Small intestine (tissue), 16 donors: ENCODE measurements around the gene ASMT. TPM values are rescaled to one million over a fixed set of nuclear protein-coding genes. Genes with fewer than 3 reads are reported as not detected.
"Not testable (repeated sequence)": the region's sequence is repeated elsewhere in the genome, so short reads cannot be mapped to it uniquely, and the experiment has no call there.

Experiments
- DNase-seq, 2 donors: peaks; one replicate each; pipeline versions ENCODE4 v3.0.0 to v3.0.0-alpha.2; 2013
- FAIRE-seq: peaks from 2 replicates; lab custom pipeline; 2012; peaks lifted over from hg19 to GRCh38; lab: Jason Lieb, UNC
- H3K27ac ChIP-seq, 3 donors: one replicate each; pipeline ENCODE4 v1.5.1; 2013; ENCODE audit warnings: low read length in 2 of 3, mild to moderate bottlenecking in 2 of 3, control low read depth in 1 of 3, inconsistent platforms in 1 of 3, low read depth in 1 of 3, moderate library complexity in 1 of 3
- H3K27me3 ChIP-seq, 3 donors: one replicate each; pipeline ENCODE4 v1.6.1; 2013; ENCODE audit warnings: low read length in 3 of 3, inconsistent platforms in 1 of 3; ENCODE audit not compliant: control insufficient read depth in 3 of 3, insufficient read depth in 3 of 3
- H3K36me3 ChIP-seq, 3 donors: one replicate each; pipeline ENCODE4 v1.6.1; 2013; ENCODE audit warnings: low read length in 3 of 3, inconsistent platforms in 1 of 3, low read depth in 1 of 3, mild to moderate bottlenecking in 1 of 3, moderate library complexity in 1 of 3; ENCODE audit not compliant: control insufficient read depth in 3 of 3, insufficient read depth in 2 of 3
- H3K4me1 ChIP-seq, 3 donors: one replicate each; pipeline ENCODE4 v1.6.1; 2013; ENCODE audit warnings: low read length in 2 of 3, inconsistent platforms in 1 of 3, low read depth in 1 of 3, mild to moderate bottlenecking in 1 of 3, moderate library complexity in 1 of 3; ENCODE audit not compliant: control insufficient read depth in 3 of 3, insufficient read depth in 2 of 3
- H3K4me3 ChIP-seq, 3 donors: one replicate each; pipeline ENCODE4 v1.5.1; 2013; ENCODE audit warnings: low read length in 3 of 3, control low read depth in 1 of 3, inconsistent platforms in 1 of 3, low read depth in 1 of 3, mild to moderate bottlenecking in 1 of 3, moderate library complexity in 1 of 3
- H3K9me3 ChIP-seq, 2 donors: one replicate each; pipeline ENCODE4 v1.6.1; 2013; ENCODE audit warnings: low read depth in 1 of 2, low read length in 1 of 2; ENCODE audit not compliant: control insufficient read depth in 2 of 2, insufficient read depth in 1 of 2
- WGBS, 3 donors: extraction: QIAGEN DNeasy Blood & Tissue Kit; methylation state at CpG; one replicate each; pipeline ENCODE4 v1.1.7; 2013; 5-methylcytosine and 5-hydroxymethylcytosine counted together
- long read RNA-seq, 10 donors: transcript quantifications; one replicate each; lab custom pipeline, GENCODE V29; 2026
- polyA plus RNA-seq, 4 donors: library from polyadenylated mRNA; stranded (reverse) in 3 of 4; unstranded in 1 of 4; fragments of 200-250 nt in 3 of 4; fragments of 120-200 nt in 1 of 4; gene quantifications; one replicate each; pipeline versions ENCODE4 v1.2.1 to v1.2.3, GENCODE V29; 2013
- donor health status: healthy with polysubstance abuse.
- donor health status: control.
- donor health status: control.
- donor health status: Bipolar disorder and iron deficiency.
- donor health status: healthy.

The ASMT gene
- under 1 TPM in 2 of 4 donors, not detected in 2; 0.04 to 0.06 TPM for polyA plus RNA-seq
- long read RNA-seq, donor 1 = 0 reads
- long read RNA-seq, donor 2 = 0 reads
- long read RNA-seq, donor 3 = 0 reads
- long read RNA-seq, donor 4 = 0 reads
- long read RNA-seq, donor 5 = 0 reads
- long read RNA-seq, donor 6 = 0 reads
- long read RNA-seq, donor 7 = 0 reads
- long read RNA-seq, donor 8 = 0 reads
- long read RNA-seq, donor 9 = 0 reads
- long read RNA-seq, donor 10 = 0 reads

- FAIRE-seq (no peak), DNase-seq (no peak)
- no peak within 1 kb of the TSS for H3K27ac ChIP-seq
- no peak within 1 kb of the TSS for H3K4me3 ChIP-seq
- 74 to 82% (median 77%) methylated on average over 16 to 17 of the region's 17 CpGs for WGBS, 3 donors
- H3K36me3 ChIP-seq = no peaks in the 10 kb centered on the region
- no peaks in the 10 kb centered on the region for H3K27me3 ChIP-seq
- H3K4me1 ChIP-seq = no peaks in the 10 kb centered on the region
- H3K9me3 ChIP-seq = no peaks in the 10 kb centered on the region
Measured at GRCh38 chrX:1614927-1615326, at the start of gene ASMT. TSS of gene ASMT (plus strand) at chrX:1615059. CDS start at chrX:1615200, 141 bp downstream.

DNA sequence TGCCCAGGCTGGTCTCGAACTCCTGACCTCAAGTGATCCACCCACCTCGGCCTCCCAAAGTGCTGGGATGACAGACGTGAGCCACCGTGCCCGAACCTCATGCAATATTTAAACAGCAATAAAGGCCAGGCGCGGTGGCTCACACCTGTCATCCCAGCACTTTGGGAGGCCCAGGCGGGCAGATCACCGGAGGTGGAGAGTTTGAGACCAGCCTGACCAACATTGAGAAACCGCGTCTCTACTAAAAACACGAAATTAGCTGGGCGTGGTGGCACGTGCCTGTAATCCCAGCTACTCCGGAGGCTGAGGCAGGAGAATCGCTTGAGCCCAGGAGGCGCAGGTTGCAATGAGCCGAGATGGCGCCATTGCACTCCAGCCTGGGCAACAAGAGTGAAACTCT, 40.7 kb upstream of the ASMT start:
- WGBS, 3 donors = 89 to 93% (median 90%) methylated on average over 19 of the region's 19 CpGs
- FAIRE-seq, H3K36me3 ChIP-seq, DNase-seq, H3K27ac ChIP-seq, H3K9me3 ChIP-seq, H3K4me1 ChIP-seq, H3K27me3 ChIP-seq, H3K4me3 ChIP-seq: not testable (repeated sequence)

DNA sequence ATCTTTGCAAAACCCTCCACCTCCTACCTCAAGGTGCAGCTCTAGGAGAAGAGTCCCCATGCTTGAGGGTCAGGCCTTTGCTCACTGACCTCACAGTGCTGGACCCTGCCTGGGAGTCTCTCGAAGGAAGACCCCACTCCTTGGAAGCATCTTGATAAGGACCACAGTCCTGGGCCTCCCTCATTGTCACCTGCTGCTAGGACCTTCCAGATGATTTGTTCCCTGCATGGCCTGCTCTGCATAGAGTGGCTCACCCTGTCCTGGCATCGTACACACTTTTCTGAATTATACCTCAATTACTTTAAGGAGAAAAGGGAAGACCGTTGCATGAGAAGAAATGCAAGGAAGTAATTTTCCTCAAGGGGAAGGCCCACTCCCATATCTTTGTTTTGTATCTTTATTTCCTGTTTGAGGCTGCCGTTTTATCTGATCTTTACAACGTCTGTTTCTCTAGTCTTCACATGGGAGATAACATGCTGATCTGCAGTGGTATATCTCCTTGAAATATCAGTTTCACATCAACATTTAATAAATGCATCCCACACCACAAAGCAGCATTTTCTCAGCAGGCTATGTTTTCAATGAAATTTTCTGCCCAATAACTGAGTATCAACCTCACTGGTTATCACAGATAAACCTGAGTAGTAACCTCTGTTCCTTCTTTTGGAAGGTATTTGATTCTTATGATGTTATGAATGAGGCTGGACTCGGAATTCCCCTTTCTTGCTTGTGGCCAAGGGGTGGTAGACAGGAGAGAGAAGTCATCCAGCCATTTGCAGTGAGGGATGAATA, 38.5 kb upstream of the ASMT start:
- H3K4me3 ChIP-seq = no peak overlapping the region
- FAIRE-seq (no peak), DNase-seq (no peak)
- no peaks in the 10 kb centered on the region for H3K9me3 ChIP-seq
- no peaks in the 10 kb centered on the region for H3K27me3 ChIP-seq
- H3K36me3 ChIP-seq = no peaks in the 10 kb centered on the region
- WGBS, 3 donors = 45 to 58% (median 46%) methylated on average over 6 of the region's 6 CpGs
- no peaks in the 10 kb centered on the region for H3K4me1 ChIP-seq
- H3K27ac ChIP-seq = no peak overlapping the region

DNA sequence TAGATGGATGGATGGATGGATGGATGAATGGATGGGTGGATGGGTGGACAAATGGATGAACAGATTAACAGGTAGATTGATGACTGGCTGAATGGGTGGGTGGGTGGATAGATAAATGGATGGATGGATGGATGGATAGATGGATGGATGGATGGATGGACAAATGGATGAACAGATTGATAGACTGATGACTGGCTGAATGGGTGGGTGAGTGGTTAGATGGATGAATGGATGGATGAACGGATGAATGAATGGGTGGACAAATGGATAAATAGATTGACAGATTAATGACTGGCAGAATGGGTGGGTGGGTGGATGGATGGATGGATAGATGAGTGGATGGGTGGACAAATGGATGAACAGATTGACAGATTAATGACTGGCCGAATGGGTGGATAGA, 37.0 kb upstream of the ASMT start:
- H3K27ac ChIP-seq = no peak overlapping the region
- 48 to 60% (median 54%) methylated on average over 2 of the region's 2 CpGs for WGBS, 3 donors
- DNase-seq (no peak), FAIRE-seq (no peak)
- H3K4me3 ChIP-seq = no peak overlapping the region
- no peaks in the 10 kb centered on the region for H3K4me1 ChIP-seq
- no peaks in the 10 kb centered on the region for H3K36me3 ChIP-seq
- H3K27me3 ChIP-seq = no peaks in the 10 kb centered on the region
- H3K9me3 ChIP-seq = no peaks in the 10 kb centered on the region

GRCh38 chrX:1578511-1579173, 36.2 kb upstream of the ASMT start:
- WGBS, 3 donors = 61 to 67% (median 64%) methylated on average over 6 of the region's 6 CpGs
- no peak for DNase-seq

GRCh38 chrX:1581132-1581531, 33.7 kb upstream of the ASMT start:
- H3K9me3 ChIP-seq = no peaks in the 10 kb centered on the region
- H3K36me3 ChIP-seq = no peaks in the 10 kb centered on the region
- H3K4me3 ChIP-seq = no peak overlapping the region
- no peak overlapping the region for H3K27ac ChIP-seq
- H3K27me3 ChIP-seq = no peaks in the 10 kb centered on the region
- FAIRE-seq (peak; percentile 97), DNase-seq (peak; percentile 52 to 53)
- H3K4me1 ChIP-seq = no peaks in the 10 kb centered on the region
- 20 to 37% (median 28%) methylated on average over 4 of the region's 4 CpGs for WGBS, 3 donors

More at GRCh38 chrX:1578511-1579173, 36.2 kb upstream of the ASMT start:
- H3K4me3 ChIP-seq = no peak overlapping the region
- H3K4me1 ChIP-seq = no peaks in the 10 kb centered on the region
- H3K36me3 ChIP-seq = no peaks in the 10 kb centered on the region
- H3K27ac ChIP-seq = no peak overlapping the region
- no peaks in the 10 kb centered on the region for H3K9me3 ChIP-seq
- no peak for FAIRE-seq
- H3K27me3 ChIP-seq = no peaks in the 10 kb centered on the region

DNA sequence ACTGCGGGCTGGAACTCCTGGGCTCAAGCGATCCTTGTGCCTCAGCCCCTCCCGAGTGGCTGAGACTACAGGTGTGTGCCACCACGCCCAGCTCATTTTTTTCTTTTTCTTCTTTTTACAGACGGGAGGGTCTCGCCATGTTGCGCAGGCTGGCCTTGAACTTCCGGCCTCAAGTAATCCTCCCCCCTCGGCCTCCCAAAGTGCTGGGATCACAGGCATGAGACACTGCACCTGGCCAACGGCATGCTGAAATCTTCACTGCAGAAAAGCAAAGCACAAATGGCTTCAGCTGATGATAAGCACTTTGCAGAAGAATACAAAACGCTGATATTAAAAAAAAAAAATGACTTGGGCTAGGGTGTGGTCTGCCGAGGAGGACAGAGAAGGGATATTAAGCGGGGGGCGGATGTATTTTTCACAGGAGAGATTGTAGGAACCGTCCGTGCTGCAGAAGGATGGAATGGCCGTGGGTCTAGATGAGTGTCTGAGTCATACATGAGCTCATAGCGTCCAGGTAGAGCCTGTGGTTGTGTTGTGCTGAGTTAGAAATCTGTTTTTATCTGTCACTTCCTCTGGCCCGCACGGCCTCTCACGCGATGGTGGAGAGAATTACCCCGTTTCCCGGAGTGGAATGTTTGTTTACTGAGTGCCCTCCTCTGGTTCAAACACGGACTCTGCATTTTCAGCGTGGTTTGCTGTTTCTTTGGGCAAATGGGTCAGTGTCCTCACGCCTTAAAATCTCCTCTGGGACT, 32.0 kb upstream of the ASMT start:
- no peaks in the 10 kb centered on the region for H3K9me3 ChIP-seq
- 24 to 56% (median 31%) methylated on average over 26 to 27 of the region's 27 CpGs for WGBS, 3 donors
- FAIRE-seq (no peak), DNase-seq (peak in 1 of 2 donors; percentile 33)
- no peaks in the 10 kb centered on the region for H3K36me3 ChIP-seq
- H3K27me3 ChIP-seq = no peaks in the 10 kb centered on the region
- H3K4me1 ChIP-seq = no peaks in the 10 kb centered on the region
- no peak overlapping the region for H3K27ac ChIP-seq
- no peak overlapping the region for H3K4me3 ChIP-seq
